Neural cell (in vitro differentiated cells): ENCODE results near the gene CDK12.

Experiments
- CTCF ChIP-seq: fragments of 450-650 bp; IDR thresholded peaks from 2 replicates; pipeline ENCODE4 v1.5.1; 2014; ENCODE audit warnings: antibody characterized with exemption, mild to moderate bottlenecking, moderate library complexity; ENCODE audit not compliant: poor library complexity, severe bottlenecking
- MXI1 ChIP-seq: fragments of 450-650 bp; conservative IDR thresholded peaks from 2 replicates; pipeline ENCODE4 v1.6.1; 2014; ENCODE audit warnings: antibody characterized with exemption, mild to moderate bottlenecking; ENCODE audit not compliant: poor library complexity, severe bottlenecking

GRCh38 chr17:39549747-39550573 is 88.7 kb downstream of the CDK12 start:
- TF ChIP-seq CTCF = no peak
- TF ChIP-seq MXI1 = no peak
